BLaER1 treated with 17β-estradiol and CSF1 and Interleukin-3, amounts not matched to agents 10 nM and 100 nM (cell line): ENCODE measurements around the gene SZRD1.

ENCODE experiments used
- H3K27ac ChIP-seq, 11 experiments: shearing (Covaris generic); formaldehyde crosslinking; 2 replicates each; pipeline ENCODE4 v1.8.1; 2022
- H3K27me3 ChIP-seq, 11 experiments: shearing (Covaris generic); formaldehyde crosslinking; 2 replicates each; pipeline ENCODE4 v1.8.1; 2022
- H3K36me3 ChIP-seq, 11 experiments: shearing (Covaris generic); formaldehyde crosslinking; 2 replicates each; pipeline ENCODE4 v1.8.1; 2022
- H3K4me1 ChIP-seq, 10 experiments: shearing (Covaris generic); formaldehyde crosslinking; 2 replicates each; pipeline ENCODE4 v1.8.1; 2022
- H3K4me2 ChIP-seq, 11 experiments: shearing (Covaris generic); formaldehyde crosslinking; 2 replicates each; pipeline ENCODE4 v1.8.1; 2022
- H3K4me3 ChIP-seq, 10 experiments: shearing (Covaris generic); formaldehyde crosslinking; 2 replicates each; pipeline ENCODE4 v1.8.1; 2022
- H3K9ac ChIP-seq, 11 experiments: shearing (Covaris generic); formaldehyde crosslinking; 2 replicates each; pipeline ENCODE4 v1.8.1; 2022
- H3K9me3 ChIP-seq, 11 experiments: shearing (Covaris generic); formaldehyde crosslinking; replicated peaks in 1 of 11; 2 replicates each; pipeline ENCODE4 v1.8.1; 2022
- H4K20me1 ChIP-seq, 11 experiments: shearing (Covaris generic); formaldehyde crosslinking; 2 replicates each; pipeline ENCODE4 v1.8.1; 2022
- Cebpa-rat ChIP-seq, 11 experiments: shearing (Covaris generic); IDR thresholded peaks; 2 replicates each; pipeline ENCODE4 v1.8.1; 2022

The SZRD1 gene

DNA sequence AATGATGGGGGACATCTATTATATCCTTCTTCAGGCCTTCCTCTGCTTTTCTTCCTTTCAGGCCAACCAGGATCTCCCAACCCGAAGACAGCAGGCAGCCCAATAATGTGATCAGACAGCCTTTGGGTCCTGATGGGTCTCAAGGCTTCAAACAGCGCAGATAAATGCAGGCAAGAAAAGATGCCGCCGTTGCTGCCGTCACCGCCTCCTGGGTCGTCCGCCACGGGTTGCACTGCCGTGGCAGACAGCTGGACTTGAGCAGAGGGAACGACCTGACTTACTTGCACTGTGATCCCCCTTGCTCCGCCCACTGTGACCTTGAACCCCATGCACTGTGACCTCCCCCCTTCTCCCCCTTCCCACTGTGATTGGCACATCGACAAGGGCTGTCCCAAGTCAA, 27.9 kb downstream of the SZRD1 start:
- Histone ChIP-seq H3K4me3 (no peak overlapping the region), H4K20me1 (peaks cover 65 to 100% (median 95%) of the 10 kb centered on the region in 11 experiments), H3K4me1 (peaks cover 56 to 87% (median 68%) of the 10 kb centered on the region in 10 experiments), H3K4me2 (peak overlapping the region in 2 of 11 experiments; percentile 86 to 94; a peak in 3 of 22 replicates), H3K27ac (no peak overlapping the region), H3K9me3 (no peaks in the 10 kb centered on the region), H3K27me3 (no peaks in the 10 kb centered on the region), H3K9ac (no peak overlapping the region), H3K36me3 (peaks cover 61 to 100% (median 84%) of the 10 kb centered on the region in 11 experiments)
- no peak for TF ChIP-seq Cebpa-rat (IDR thresholded peaks at IDR 0.05)

- H3K9ac ChIP-seq, result peak overlapping the region; percentile 36 to 63 (median 49); a peak in 17 of 22 replicates
- no peak for TF ChIP-seq Cebpa-rat (IDR thresholded peaks at IDR 0.05)
- H4K20me1 ChIP-seq, result peaks cover 49 to 99% (median 79%) of the 10 kb centered on the region in 11 experiments
- peaks cover 61 to 91% (median 86%) of the 10 kb centered on the region in 11 experiments for H3K36me3 ChIP-seq
- H3K4me1 ChIP-seq, result peaks cover 40 to 71% (median 52%) of the 10 kb centered on the region in 10 experiments
- no peaks in the 10 kb centered on the region for H3K9me3 ChIP-seq
- peak overlapping the region; percentile 7 to 69 (median 55); a peak in 20 of 22 replicates for H3K27ac ChIP-seq
- H3K4me3 ChIP-seq, result peak overlapping the region in 4 of 10 experiments; percentile 0 to 39 (median 9); a peak in 2 of 20 replicates
- no peaks in the 10 kb centered on the region for H3K27me3 ChIP-seq
- peak overlapping the region; percentile 59 to 94 (median 79) for H3K4me2 ChIP-seq
Observed at GRCh38 chr1:16396591-16396990, 29.5 kb downstream of the SZRD1 start.

DNA sequence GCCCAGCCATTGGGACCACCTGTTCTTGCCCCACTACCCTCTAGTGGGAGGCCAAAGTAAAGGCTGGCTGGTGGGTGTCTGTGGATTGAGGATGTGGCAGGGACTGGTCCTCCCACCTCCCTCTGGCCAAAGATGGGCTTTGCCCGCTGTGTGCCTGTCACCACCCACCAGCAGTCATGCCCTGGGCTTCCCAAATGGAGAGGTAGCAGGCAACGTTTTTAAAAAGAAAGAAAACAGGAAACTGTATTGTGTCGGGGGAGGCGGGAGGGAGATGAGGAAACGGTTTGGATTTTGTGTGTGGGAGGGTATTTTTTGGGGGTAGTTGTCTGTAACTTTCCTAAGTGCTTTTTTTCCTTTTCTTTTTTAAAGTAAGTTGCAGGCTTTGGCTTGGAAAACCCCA, 30.1 kb downstream of the SZRD1 start:
- Histone ChIP-seq H3K4me2 (peak overlapping the region; percentile 59 to 94 (median 79)), H3K4me3 (peak overlapping the region in 4 of 10 experiments; percentile 0 to 39 (median 9); a peak in 5 of 20 replicates), H4K20me1 (peaks cover 43 to 94% (median 74%) of the 10 kb centered on the region in 11 experiments), H3K36me3 (peaks cover 61 to 87% (median 81%) of the 10 kb centered on the region in 11 experiments), H3K27ac (peak overlapping the region; percentile 7 to 69 (median 55); a peak in 20 of 22 replicates), H3K9me3 (no peaks in the 10 kb centered on the region), H3K9ac (peak overlapping the region; percentile 36 to 63 (median 49); a peak in 18 of 22 replicates), H3K27me3 (no peaks in the 10 kb centered on the region), H3K4me1 (peaks cover 35 to 66% (median 47%) of the 10 kb centered on the region in 10 experiments)
- no peak for TF ChIP-seq Cebpa-rat (IDR thresholded peaks at IDR 0.05)

- peak overlapping the region in 8 of 11 experiments; percentile 12 to 86 (median 72); a peak in 14 of 22 replicates for H3K4me2 ChIP-seq
- H3K27ac ChIP-seq, result peak overlapping the region in 10 of 11 experiments; percentile 27 to 69 (median 52); a peak in 11 of 22 replicates
- H4K20me1 ChIP-seq, result peaks cover 30 to 81% (median 60%) of the 10 kb centered on the region in 11 experiments
- peak overlapping the region in 6 of 11 experiments; percentile 22 to 54 (median 48); a peak in 5 of 22 replicates for H3K9ac ChIP-seq
- no peaks in the 10 kb centered on the region for H3K9me3 ChIP-seq
- H3K27me3 ChIP-seq, result no peaks in the 10 kb centered on the region
- H3K4me1 ChIP-seq, result peaks cover 34 to 62% (median 43%) of the 10 kb centered on the region in 10 experiments
- no peak for TF ChIP-seq Cebpa-rat (IDR thresholded peaks at IDR 0.05)
- no peak overlapping the region for H3K4me3 ChIP-seq
- peaks cover 50 to 76% (median 68%) of the 10 kb centered on the region in 11 experiments for H3K36me3 ChIP-seq
Observed at GRCh38 chr1:16398371-16398953, 31.4 kb downstream of the SZRD1 start.

- H3K4me3 ChIP-seq, result no peak overlapping the region
- H3K27ac ChIP-seq, result peak overlapping the region in 1 of 11 experiments; percentile 9; a peak in 3 of 22 replicates
- peaks cover 16 to 34% (median 26%) of the 10 kb centered on the region in 11 experiments; a peak in 21 of 22 replicates for H3K36me3 ChIP-seq
- no peak for TF ChIP-seq Cebpa-rat (IDR thresholded peaks at IDR 0.05)
- H3K9ac ChIP-seq, result no peak overlapping the region
- H3K4me1 ChIP-seq, result peaks cover 10 to 28% (median 17%) of the 10 kb centered on the region in 10 experiments
- peak overlapping the region in 7 of 11 experiments; percentile 22 to 58 (median 39); a peak in 12 of 22 replicates for H3K4me2 ChIP-seq
- H4K20me1 ChIP-seq, result peaks cover 0 to 38% (median 18%) of the 10 kb centered on the region in 11 experiments; a peak in 15 of 22 replicates
- no peaks in the 10 kb centered on the region for H3K27me3 ChIP-seq
- H3K9me3 ChIP-seq, result no peaks in the 10 kb centered on the region
Observed at GRCh38 chr1:16402742-16403141, 35.7 kb downstream of the SZRD1 start.

DNA sequence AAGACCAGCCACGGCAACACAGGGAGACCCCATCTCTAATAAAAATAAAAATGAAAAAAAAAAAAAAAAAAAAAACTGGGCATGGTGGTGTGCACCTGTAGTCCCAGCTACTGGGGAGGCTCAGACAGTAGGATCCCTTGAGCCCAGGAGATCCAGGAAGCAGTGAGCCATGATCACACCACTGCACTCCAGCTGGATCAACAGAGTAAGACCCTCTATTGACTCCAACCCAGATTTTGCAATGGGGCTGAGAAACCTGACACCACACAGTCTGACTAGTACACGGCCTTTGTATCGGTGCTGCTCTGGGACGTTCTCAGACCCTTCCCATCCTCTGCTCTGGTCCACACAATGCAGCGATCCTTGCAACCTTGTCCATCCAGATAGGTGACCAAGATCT, 38.4 kb downstream of the SZRD1 start:
- Histone ChIP-seq H3K27me3 (no peaks in the 10 kb centered on the region), H3K4me2 (no peak overlapping the region), H3K9ac (no peak overlapping the region), H3K9me3 (no peaks in the 10 kb centered on the region), H3K27ac (no peak overlapping the region), H4K20me1 (peaks cover 0 to 14% (median 0%) of the 10 kb centered on the region in 11 experiments; a peak in 7 of 22 replicates), H3K4me3 (no peak overlapping the region), H3K4me1 (peaks cover 9 to 21% (median 15%) of the 10 kb centered on the region in 10 experiments; a peak in 18 of 20 replicates), H3K36me3 (peaks cover 0 to 7% (median 1%) of the 10 kb centered on the region in 11 experiments; a peak in 6 of 22 replicates)
- no peak for TF ChIP-seq Cebpa-rat (IDR thresholded peaks at IDR 0.05)

DNA sequence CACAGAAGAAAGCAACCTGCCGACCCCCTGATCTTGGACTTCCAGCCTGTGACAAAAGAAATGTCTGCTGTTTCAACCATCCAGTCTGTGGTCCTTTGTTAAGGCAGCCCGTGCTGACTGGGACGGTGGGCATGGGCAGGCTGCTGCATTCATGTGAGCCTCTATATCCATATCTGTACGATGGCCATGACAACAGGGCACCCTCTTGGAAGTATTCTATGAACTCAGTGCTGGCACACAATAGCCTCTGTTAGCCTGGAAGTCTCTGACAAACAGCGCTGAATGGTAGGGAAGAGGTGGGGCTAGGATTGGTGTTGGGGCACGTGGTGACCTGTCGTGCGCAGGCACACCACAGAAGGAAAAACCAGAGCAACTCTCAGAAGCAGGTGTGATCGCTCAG, 39.8 kb downstream of the SZRD1 start:
- H3K9me3 ChIP-seq, result no peaks in the 10 kb centered on the region
- no peak overlapping the region for H3K9ac ChIP-seq
- H4K20me1 ChIP-seq, result peaks cover 0 to 3% (median 0%) of the 10 kb centered on the region in 11 experiments; a peak in 1 of 22 replicates
- peaks cover 9 to 21% (median 14%) of the 10 kb centered on the region in 10 experiments; a peak in 18 of 20 replicates for H3K4me1 ChIP-seq
- H3K27ac ChIP-seq, result no peak overlapping the region
- no peak overlapping the region for H3K4me2 ChIP-seq
- no peaks in the 10 kb centered on the region for H3K27me3 ChIP-seq
- H3K36me3 ChIP-seq, result no peaks in the 10 kb centered on the region; a peak in 1 of 22 replicates
- no peak for TF ChIP-seq Cebpa-rat (IDR thresholded peaks at IDR 0.05)
- no peak overlapping the region for H3K4me3 ChIP-seq

DNA sequence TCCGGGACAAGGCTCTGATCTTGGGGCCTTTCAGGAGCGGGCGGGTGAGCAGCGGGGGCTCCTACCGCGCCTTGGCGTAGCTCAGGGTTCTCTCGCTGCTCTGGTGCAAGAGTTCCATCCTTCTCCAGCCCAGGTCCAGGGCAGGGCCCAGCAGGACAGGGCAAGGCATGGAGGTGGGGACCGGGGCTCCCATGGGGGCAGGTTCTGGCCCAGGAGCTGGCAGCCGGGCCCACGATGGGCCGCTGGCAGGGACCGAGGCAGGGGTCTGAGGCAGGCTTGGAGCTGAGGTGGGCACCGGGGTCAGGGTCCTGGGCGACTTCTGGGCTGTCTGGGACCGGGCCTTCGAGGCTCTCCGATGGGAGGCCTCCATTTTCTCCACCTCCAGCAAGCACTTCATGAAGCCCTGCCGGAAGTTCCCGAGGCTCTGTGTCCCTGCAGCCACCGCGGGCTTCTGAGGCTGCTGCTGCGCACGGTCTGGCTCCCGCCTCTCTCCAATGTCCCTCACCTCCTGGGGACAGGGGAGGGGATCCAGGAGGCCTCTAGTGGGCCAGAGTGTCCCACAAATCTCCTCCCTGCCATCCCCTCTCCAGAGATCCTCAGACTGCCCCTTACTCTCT, 42.6 kb downstream of the SZRD1 start:
- H3K4me2 ChIP-seq, result no peak overlapping the region

GRCh38 chr1:16410803-16411202, 43.8 kb downstream of the SZRD1 start:
- Histone ChIP-seq H3K27ac (no peak overlapping the region), H3K27me3 (no peaks in the 10 kb centered on the region), H3K4me3 (no peak overlapping the region), H4K20me1 (no peaks in the 10 kb centered on the region), H3K4me2 (no peak overlapping the region), H3K9ac (no peak overlapping the region), H3K36me3 (no peaks in the 10 kb centered on the region), H3K4me1 (peaks cover 0 to 14% (median 4%) of the 10 kb centered on the region in 10 experiments; a peak in 9 of 20 replicates), H3K9me3 (no peaks in the 10 kb centered on the region)
- no peak for TF ChIP-seq Cebpa-rat (IDR thresholded peaks at IDR 0.05)

More for the DNA sequence above, 42.6 kb downstream of the SZRD1 start:
- Histone ChIP-seq H3K4me1 (peaks cover 0 to 14% (median 4%) of the 10 kb centered on the region in 10 experiments; a peak in 9 of 20 replicates), H3K27ac (no peak overlapping the region), H4K20me1 (no peaks in the 10 kb centered on the region), H3K36me3 (no peaks in the 10 kb centered on the region), H3K9me3 (no peaks in the 10 kb centered on the region), H3K4me3 (no peak overlapping the region), H3K9ac (no peak overlapping the region), H3K27me3 (no peaks in the 10 kb centered on the region)
- TF ChIP-seq Cebpa-rat (IDR thresholded peaks at IDR 0.05), result no peak
